ENCODE results near the gene TARBP1. TPM values are rescaled to one million over a fixed set of nuclear protein-coding genes. Genes with fewer than 3 reads are reported as not detected.

Gene TARBP1
- total RNA-seq, 1 donor from 2014 or later, result 32.4 TPM

DNA sequence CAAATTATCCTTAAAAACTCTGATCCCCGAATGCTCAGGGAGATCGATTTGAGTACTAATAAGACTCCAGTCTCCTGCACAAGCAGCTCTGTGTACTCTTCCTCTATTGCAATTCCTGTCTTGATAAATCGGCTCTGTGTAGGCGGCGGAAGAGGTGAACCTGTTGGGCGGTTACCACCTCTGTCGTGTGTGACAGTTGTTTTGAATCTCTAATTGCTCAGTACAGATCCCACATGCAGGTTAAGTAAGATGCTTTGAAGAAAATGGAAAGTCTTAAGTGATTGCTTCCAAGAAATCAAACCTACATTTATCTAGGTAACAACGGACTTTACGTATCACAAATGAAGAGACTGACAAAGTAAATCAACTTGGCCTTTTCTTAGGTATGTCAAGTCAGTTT lies 70.2 kb downstream of the TARBP1 start:
- no peak for DNase-seq
- no peak overlapping the region for H3K4me3 Mint-ChIP-seq (ENCODE audit: unreplicated experiment)
- no peaks in the 10 kb centered on the region for H3K9me3 Mint-ChIP-seq (ENCODE audit: unreplicated experiment)
- H3K27me3 Mint-ChIP-seq (ENCODE audit: unreplicated experiment), result no peaks in the 10 kb centered on the region
- H3K4me1 Mint-ChIP-seq (ENCODE audit: low read depth, unreplicated experiment), result no peaks in the 10 kb centered on the region
- H3K27ac Mint-ChIP-seq (ENCODE audit: unreplicated experiment), result no peak overlapping the region
- TF ChIP-seq, protein P1, sequence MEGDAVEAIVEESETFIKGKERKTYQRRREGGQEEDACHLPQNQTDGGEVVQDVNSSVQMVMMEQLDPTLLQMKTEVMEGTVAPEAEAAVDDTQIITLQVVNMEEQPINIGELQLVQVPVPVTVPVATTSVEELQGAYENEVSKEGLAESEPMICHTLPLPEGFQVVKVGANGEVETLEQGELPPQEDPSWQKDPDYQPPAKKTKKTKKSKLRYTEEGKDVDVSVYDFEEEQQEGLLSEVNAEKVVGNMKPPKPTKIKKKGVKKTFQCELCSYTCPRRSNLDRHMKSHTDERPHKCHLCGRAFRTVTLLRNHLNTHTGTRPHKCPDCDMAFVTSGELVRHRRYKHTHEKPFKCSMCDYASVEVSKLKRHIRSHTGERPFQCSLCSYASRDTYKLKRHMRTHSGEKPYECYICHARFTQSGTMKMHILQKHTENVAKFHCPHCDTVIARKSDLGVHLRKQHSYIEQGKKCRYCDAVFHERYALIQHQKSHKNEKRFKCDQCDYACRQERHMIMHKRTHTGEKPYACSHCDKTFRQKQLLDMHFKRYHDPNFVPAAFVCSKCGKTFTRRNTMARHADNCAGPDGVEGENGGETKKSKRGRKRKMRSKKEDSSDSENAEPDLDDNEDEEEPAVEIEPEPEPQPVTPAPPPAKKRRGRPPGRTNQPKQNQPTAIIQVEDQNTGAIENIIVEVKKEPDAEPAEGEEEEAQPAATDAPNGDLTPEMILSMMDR (IDR thresholded peaks at IDR 0.05; ENCODE audit: partially characterized antibody, unreplicated experiment), result no peak
- no peaks in the 10 kb centered on the region for H3K36me3 Mint-ChIP-seq (ENCODE audit: unreplicated experiment)

GRCh38 chr1:234406871-234407270 lies 72.1 kb downstream of the TARBP1 start:
- Mint-ChIP-seq H3K27ac (ENCODE audit: unreplicated experiment) (no peak overlapping the region), H3K36me3 (ENCODE audit: unreplicated experiment) (no peaks in the 10 kb centered on the region), H3K9me3 (ENCODE audit: unreplicated experiment) (no peaks in the 10 kb centered on the region), H3K27me3 (ENCODE audit: unreplicated experiment) (no peaks in the 10 kb centered on the region), H3K4me1 (ENCODE audit: low read depth, unreplicated experiment) (no peaks in the 10 kb centered on the region), H3K4me3 (ENCODE audit: unreplicated experiment) (no peak overlapping the region)
- DNase-seq, result no peak
- TF ChIP-seq, protein P1 (IDR thresholded peaks at IDR 0.05; ENCODE audit: partially characterized antibody, unreplicated experiment), result no peak

GRCh38 chr1:234405676-234406075 lies 73.3 kb downstream of the TARBP1 start:
- TF ChIP-seq, protein P1 (IDR thresholded peaks at IDR 0.05; ENCODE audit: partially characterized antibody, unreplicated experiment), result no peak
- no peak overlapping the region for H3K4me3 Mint-ChIP-seq (ENCODE audit: unreplicated experiment)
- no peaks in the 10 kb centered on the region for H3K4me1 Mint-ChIP-seq (ENCODE audit: low read depth, unreplicated experiment)
- H3K27me3 Mint-ChIP-seq (ENCODE audit: unreplicated experiment), result no peaks in the 10 kb centered on the region
- no peaks in the 10 kb centered on the region for H3K36me3 Mint-ChIP-seq (ENCODE audit: unreplicated experiment)
- no peak overlapping the region for H3K27ac Mint-ChIP-seq (ENCODE audit: unreplicated experiment)
- H3K9me3 Mint-ChIP-seq (ENCODE audit: unreplicated experiment), result no peaks in the 10 kb centered on the region
- no peak for DNase-seq

DNA sequence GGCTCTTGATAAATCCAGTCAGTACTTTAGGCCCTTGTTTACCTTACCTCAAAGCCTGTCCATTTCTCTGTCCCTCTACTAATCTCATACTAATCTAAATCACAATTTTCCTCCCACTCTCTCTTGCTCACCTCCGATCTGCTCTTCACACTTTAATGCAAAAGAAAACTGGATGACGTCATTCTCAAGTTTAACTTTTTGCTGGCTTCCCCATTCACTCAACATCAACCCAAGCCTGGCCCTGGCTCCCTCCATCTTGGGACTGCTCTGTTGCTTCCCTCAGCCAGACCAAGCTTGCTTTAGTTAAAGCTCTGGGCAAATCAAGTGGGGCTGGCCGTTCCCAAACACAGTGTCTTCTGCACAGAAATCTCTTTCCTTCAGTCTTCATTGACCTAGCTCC lies 76.0 kb downstream of the TARBP1 start:
- no peaks in the 10 kb centered on the region for H3K4me1 Mint-ChIP-seq (ENCODE audit: low read depth, unreplicated experiment)
- DNase-seq, result no peak
- no peaks in the 10 kb centered on the region for H3K36me3 Mint-ChIP-seq (ENCODE audit: unreplicated experiment)
- H3K27me3 Mint-ChIP-seq (ENCODE audit: unreplicated experiment), result no peaks in the 10 kb centered on the region
- no peak overlapping the region for H3K27ac Mint-ChIP-seq (ENCODE audit: unreplicated experiment)
- no peak overlapping the region for H3K4me3 Mint-ChIP-seq (ENCODE audit: unreplicated experiment)
- no peaks in the 10 kb centered on the region for H3K9me3 Mint-ChIP-seq (ENCODE audit: unreplicated experiment)
- TF ChIP-seq, protein P1 (IDR thresholded peaks at IDR 0.05; ENCODE audit: partially characterized antibody, unreplicated experiment), result no peak

DNA sequence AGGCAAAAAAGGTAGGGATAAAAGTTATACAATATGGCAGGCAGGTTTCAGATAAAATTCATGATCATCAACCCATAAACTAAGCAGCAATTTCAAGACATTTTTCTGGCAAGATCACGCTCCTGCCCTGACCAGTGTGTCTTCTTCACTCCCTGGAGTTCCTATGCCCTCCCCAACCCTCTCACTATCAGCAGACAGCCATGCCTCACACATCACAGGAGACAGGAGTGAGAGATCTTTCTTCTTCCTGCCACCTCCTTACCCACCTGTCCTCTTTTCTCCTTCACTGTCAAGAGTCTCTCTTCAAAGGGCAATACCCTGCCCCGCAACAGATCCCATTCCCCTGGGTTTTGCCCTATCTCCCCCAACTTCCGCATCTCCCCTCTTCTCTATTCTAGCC lies 77.3 kb downstream of the TARBP1 start:
- H3K4me3 Mint-ChIP-seq (ENCODE audit: unreplicated experiment), result no peak overlapping the region
- peaks cover 3% of the 10 kb centered on the region for H3K36me3 Mint-ChIP-seq (ENCODE audit: unreplicated experiment)
- DNase-seq, result no peak
- peaks cover 3% of the 10 kb centered on the region for H3K9me3 Mint-ChIP-seq (ENCODE audit: unreplicated experiment)
- peaks cover 2% of the 10 kb centered on the region for H3K4me1 Mint-ChIP-seq (ENCODE audit: low read depth, unreplicated experiment)
- H3K27ac Mint-ChIP-seq (ENCODE audit: unreplicated experiment), result no peak overlapping the region
- H3K27me3 Mint-ChIP-seq (ENCODE audit: unreplicated experiment), result no peaks in the 10 kb centered on the region
- TF ChIP-seq, protein P1 (IDR thresholded peaks at IDR 0.05; ENCODE audit: partially characterized antibody, unreplicated experiment), result no peak
